SK-N-SH treated with all-trans-retinoic acid at 6 μM for 48 hours (cell line): ENCODE data around the gene LSM7.

Experiments
- ARNTL ChIP-seq: fragments of 450-650 bp; formaldehyde crosslinking; IDR thresholded peaks from 2 replicates; pipeline ENCODE4 v1.5.0; 2020; ENCODE audit warnings: low read depth, mild to moderate bottlenecking, moderate library complexity, borderline replicate concordance
- CSDC2 ChIP-seq: fragments of 250-450 bp; sonication (Bioruptor Pico); IDR thresholded peaks from 2 replicates; pipeline ENCODE4 v1.5.0; 2020; ENCODE audit warnings: mild to moderate bottlenecking, moderate library complexity
- RARB ChIP-seq: fragments of 250-450 bp; sonication (Bioruptor Pico); IDR thresholded peaks from 2 replicates; pipeline ENCODE4 v1.8.0; 2021; ENCODE audit warnings: mild to moderate bottlenecking, moderate library complexity
- TSHZ2 ChIP-seq: fragments of 250-450 bp; sonication (Bioruptor Pico); IDR thresholded peaks from 2 replicates; pipeline ENCODE4 v1.5.0; 2020; ENCODE audit warnings: mild to moderate bottlenecking, moderate library complexity
- ZFP30 ChIP-seq: fragments of 450-650 bp; formaldehyde crosslinking; IDR thresholded peaks from 2 replicates; pipeline ENCODE4 v1.5.0; 2022; ENCODE audit warnings: mild to moderate bottlenecking, moderate library complexity
- ZNF70 ChIP-seq: fragments of 450-650 bp; formaldehyde crosslinking; IDR thresholded peaks from 2 replicates; pipeline ENCODE4 v1.5.0; 2020; ENCODE audit warnings: mild to moderate bottlenecking, moderate library complexity
- TF ChIP-seq, protein P1 (sequence below): fragments of 250-450 bp; sonication (Bioruptor Pico); IDR thresholded peaks from 2 replicates; pipeline ENCODE4 v1.5.1; 2020; ENCODE audit warnings: low read depth, mild to moderate bottlenecking, moderate library complexity

DNA sequence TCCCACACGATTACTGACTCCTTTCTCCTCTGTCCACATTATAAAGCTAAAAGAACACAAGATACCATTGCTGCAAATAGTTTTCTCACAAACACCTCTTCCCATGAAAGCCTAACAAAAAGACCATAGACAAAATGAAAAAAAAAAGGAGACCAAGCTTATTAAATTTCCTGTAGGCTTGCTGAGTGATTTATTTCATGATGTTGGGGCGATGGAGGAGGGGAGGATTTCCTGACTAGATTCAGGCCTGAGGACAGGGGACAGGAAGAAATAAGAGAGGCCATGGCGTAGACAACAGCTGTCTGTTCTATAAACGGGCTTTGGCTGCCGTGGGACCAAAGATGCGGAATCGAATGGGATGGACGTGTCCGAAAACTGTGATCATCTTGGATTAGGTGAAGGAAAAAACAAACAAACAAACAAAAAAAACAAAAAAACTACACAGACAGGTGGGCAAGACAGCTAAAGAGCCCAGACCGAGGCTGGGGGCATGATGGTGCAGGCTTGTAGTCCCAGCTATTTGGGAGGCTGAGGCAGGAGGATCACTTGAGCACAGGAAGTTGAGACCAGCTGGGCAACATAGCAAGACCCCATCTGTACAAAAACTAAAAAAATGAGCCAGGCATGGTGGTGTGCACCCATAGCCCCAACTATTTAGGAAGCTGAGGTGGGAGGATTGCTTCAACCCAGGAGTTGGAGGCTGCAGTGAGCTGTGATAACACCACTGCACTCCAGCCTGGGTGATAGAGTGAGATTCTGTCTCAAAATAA is 37.0 kb upstream of the LSM7 start:
- TF ChIP-seq, protein P1, sequence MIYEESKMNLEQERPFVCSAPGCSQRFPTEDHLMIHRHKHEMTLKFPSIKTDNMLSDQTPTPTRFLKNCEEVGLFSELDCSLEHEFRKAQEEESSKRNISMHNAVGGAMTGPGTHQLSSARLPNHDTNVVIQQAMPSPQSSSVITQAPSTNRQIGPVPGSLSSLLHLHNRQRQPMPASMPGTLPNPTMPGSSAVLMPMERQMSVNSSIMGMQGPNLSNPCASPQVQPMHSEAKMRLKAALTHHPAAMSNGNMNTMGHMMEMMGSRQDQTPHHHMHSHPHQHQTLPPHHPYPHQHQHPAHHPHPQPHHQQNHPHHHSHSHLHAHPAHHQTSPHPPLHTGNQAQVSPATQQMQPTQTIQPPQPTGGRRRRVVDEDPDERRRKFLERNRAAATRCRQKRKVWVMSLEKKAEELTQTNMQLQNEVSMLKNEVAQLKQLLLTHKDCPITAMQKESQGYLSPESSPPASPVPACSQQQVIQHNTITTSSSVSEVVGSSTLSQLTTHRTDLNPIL (CRISPR knock-in tag), result no peak
- TF ChIP-seq ZNF70 (CRISPR knock-in tag) (no peak), ARNTL (CRISPR knock-in tag) (no peak), TSHZ2 (CRISPR knock-in tag) (no peak), ZFP30 (CRISPR knock-in tag) (no peak), RARB (CRISPR knock-in tag) (no peak), CSDC2 (CRISPR knock-in tag) (no peak)
